HEK293 (cell line): Measurements from ENCODE around the gene ERI3.

Experiments
- CTCF ChIA-PET: fragments of 350-600 bp; formaldehyde crosslinking; extraction: SDS; loops from one replicate; lab custom pipeline; 2021; ENCODE audit warnings: antibody characterized with exemption; lab: Yijun Ruan, JAX
- POLR2A ChIA-PET: fragments of 300-600 bp; formaldehyde crosslinking; extraction: SDS; loops from one replicate; lab custom pipeline; 2020; ENCODE audit warnings: antibody characterized with exemption, inconsistent platforms; lab: Yijun Ruan, JAX
- H3K27ac ChIP-seq: fragments of 200-500 bp; sonication (Bioruptor generic); 2 replicates; pipeline ENCODE4 v1.5.1; 2014; ENCODE audit warnings: low read depth, low read length, control low read depth, inconsistent platforms; ENCODE audit errors: extremely low read depth
- H3K36me3 ChIP-seq, 2 experiments: fragments of 200-500 bp in 1 of 2; sonication (Bioruptor generic) in 1 of 2; 1 replicate in 1 of 2; 2 replicates in 1 of 2; pipeline ENCODE4 v1.5.1; 2014 to 2017; ENCODE audit warnings: inconsistent platforms in 2 of 2, low read length in 2 of 2; ENCODE audit not compliant: control insufficient read depth in 2 of 2, insufficient read depth in 1 of 2
- H3K4me1 ChIP-seq: fragments of 200-500 bp; sonication (Bioruptor generic); 2 replicates; pipeline ENCODE4 v1.5.1; 2014; ENCODE audit warnings: mild to moderate bottlenecking, low read length, inconsistent platforms; ENCODE audit not compliant: control insufficient read depth, insufficient read depth
- H3K4me3 ChIP-seq: 2 replicates; pipeline ENCODE4 v1.5.1; 2011; ENCODE audit warnings: low read depth, mild to moderate bottlenecking, control low read depth, low read length, moderate library complexity
- H3K9me3 ChIP-seq: fragments of 200-500 bp; sonication (Bioruptor generic); 2 replicates; pipeline ENCODE4 v1.5.1; 2014; ENCODE audit warnings: low read depth, low read length, inconsistent platforms; ENCODE audit not compliant: control insufficient read depth, insufficient read depth
- KLF10 ChIP-seq: fragments of 450-650 bp; IDR thresholded peaks from 2 replicates; pipeline ENCODE4 v1.5.1; 2018; ENCODE audit warnings: missing biosample characterization, mild to moderate bottlenecking, missing genetic modification characterization
- PRDM1 ChIP-seq: fragments of 450-650 bp; formaldehyde crosslinking; IDR thresholded peaks from 2 replicates; pipeline ENCODE4; 2016; ENCODE audit warnings: missing biosample characterization, missing genetic modification characterization
- SALL2 ChIP-seq: fragments of 450-650 bp; formaldehyde crosslinking; IDR thresholded peaks from 2 replicates; pipeline ENCODE4 v1.5.0; 2017; ENCODE audit warnings: missing biosample characterization, mild to moderate bottlenecking, missing genetic modification characterization, borderline replicate concordance
- SCRT2 ChIP-seq: fragments of 450-650 bp; formaldehyde crosslinking; IDR thresholded peaks from 2 replicates; pipeline ENCODE4 v1.5.1; 2016; ENCODE audit warnings: missing biosample characterization, missing genetic modification characterization
- SP2 ChIP-seq: fragments of 450-650 bp; formaldehyde crosslinking; IDR thresholded peaks from 2 replicates; pipeline ENCODE4 v1.5.1; 2016; ENCODE audit warnings: missing biosample characterization, missing genetic modification characterization
- ZBTB6 ChIP-seq: fragments of 450-650 bp; formaldehyde crosslinking; IDR thresholded peaks from 2 replicates; pipeline ENCODE4 v1.5.1; 2017; ENCODE audit warnings: missing biosample characterization, missing genetic modification characterization
- ZNF121 ChIP-seq: fragments of 450-650 bp; formaldehyde crosslinking; IDR thresholded peaks from 2 replicates; pipeline ENCODE4 v1.5.1; 2016; ENCODE audit warnings: missing biosample characterization, missing genetic modification characterization
- ZNF133 ChIP-seq: fragments of 450-650 bp; formaldehyde crosslinking; IDR thresholded peaks from 2 replicates; pipeline ENCODE4 v1.5.1; 2016; ENCODE audit warnings: missing biosample characterization, missing genetic modification characterization
- ZNF140 ChIP-seq: fragments of 450-650 bp; formaldehyde crosslinking; IDR thresholded peaks from 2 replicates; pipeline ENCODE4 v1.5.1; 2016; ENCODE audit warnings: missing biosample characterization, missing genetic modification characterization
- ZNF155 ChIP-seq: fragments of 450-650 bp; formaldehyde crosslinking; IDR thresholded peaks from 2 replicates; pipeline ENCODE4 v1.5.1; 2016; ENCODE audit warnings: missing biosample characterization, missing genetic modification characterization
- ZNF24 ChIP-seq: fragments of 450-650 bp; formaldehyde crosslinking; IDR thresholded peaks from 2 replicates; pipeline ENCODE4 v1.5.1; 2016; ENCODE audit warnings: missing biosample characterization, missing genetic modification characterization
- ZNF280C ChIP-seq: fragments of 450-650 bp; formaldehyde crosslinking; IDR thresholded peaks from 2 replicates; pipeline ENCODE4 v1.5.1; 2016; ENCODE audit warnings: missing biosample characterization, missing genetic modification characterization
- ZNF324 ChIP-seq: fragments of 450-650 bp; formaldehyde crosslinking; IDR thresholded peaks from 2 replicates; pipeline ENCODE4 v1.5.1; 2016; ENCODE audit warnings: missing biosample characterization, missing genetic modification characterization
- ZNF488 ChIP-seq: fragments of 450-650 bp; formaldehyde crosslinking; IDR thresholded peaks from 2 replicates; pipeline ENCODE4 v1.5.1; 2016; ENCODE audit warnings: missing biosample characterization, missing genetic modification characterization
- ZNF518A ChIP-seq: fragments of 450-650 bp; formaldehyde crosslinking; conservative IDR thresholded peaks from 2 replicates; pipeline ENCODE4 v1.5.1; 2016; ENCODE audit warnings: low read depth, missing biosample characterization, missing genetic modification characterization
- ZNF561 ChIP-seq: fragments of 450-650 bp; IDR thresholded peaks from 2 replicates; pipeline ENCODE4 v1.5.1; 2018; ENCODE audit warnings: missing biosample characterization, missing genetic modification characterization, borderline replicate concordance
- ZNF585B ChIP-seq: fragments of 450-650 bp; formaldehyde crosslinking; IDR thresholded peaks from 2 replicates; pipeline ENCODE4 v1.5.1; 2016; ENCODE audit warnings: missing biosample characterization, missing genetic modification characterization
- ZNF629 ChIP-seq: fragments of 450-650 bp; formaldehyde crosslinking; IDR thresholded peaks from 2 replicates; pipeline ENCODE4 v1.5.1; 2017; ENCODE audit warnings: missing biosample characterization, missing genetic modification characterization
- ZNF660 ChIP-seq: fragments of 450-650 bp; IDR thresholded peaks from 2 replicates; pipeline ENCODE4 v1.5.1; 2018; ENCODE audit warnings: missing biosample characterization, mild to moderate bottlenecking, missing genetic modification characterization
- ZNF76 ChIP-seq: fragments of 450-650 bp; formaldehyde crosslinking; IDR thresholded peaks from 2 replicates; pipeline ENCODE4; 2016; ENCODE audit warnings: low read depth, missing biosample characterization, missing genetic modification characterization, borderline replicate concordance
- ZNF843 ChIP-seq: fragments of 450-650 bp; formaldehyde crosslinking; IDR thresholded peaks from 2 replicates; pipeline ENCODE4 v1.5.1; 2016; ENCODE audit warnings: missing biosample characterization, missing genetic modification characterization
- ZSCAN23 ChIP-seq: fragments of 450-650 bp; formaldehyde crosslinking; IDR thresholded peaks from 2 replicates; pipeline ENCODE4 v1.5.1; 2016; ENCODE audit warnings: missing biosample characterization, missing genetic modification characterization

ERI3 gene

GRCh38 chr1:44323947-44324346 lies 31.1 kb downstream of the ERI3 start:
- no peak overlapping the region for H3K4me3 ChIP-seq
- POLR2A ChIA-PET: no interaction called here
- no peaks in the 10 kb centered on the region for H3K9me3 ChIP-seq
- TF ChIP-seq ZNF518A (tag by site-specific recombination) (no peak), ZNF324 (tag by site-specific recombination) (no peak), SALL2 (tag by site-specific recombination) (no peak), ZBTB6 (no peak), SP2 (tag by site-specific recombination) (no peak), ZNF629 (tag by site-specific recombination) (no peak), ZNF140 (tag by site-specific recombination) (no peak), SCRT2 (tag by site-specific recombination) (no peak), ZNF121 (tag by site-specific recombination) (no peak), ZNF843 (tag by site-specific recombination) (no peak)
- peaks cover 32% of the 10 kb centered on the region for H3K4me1 ChIP-seq
- CTCF ChIA-PET: no interaction called here
- no peak overlapping the region for H3K27ac ChIP-seq
- peaks cover 0 to 41% of the 10 kb centered on the region in 2 experiments; a peak in 1 of 3 replicates for H3K36me3 ChIP-seq

- Histone ChIP-seq H3K36me3 (peaks cover 3 to 55% of the 10 kb centered on the region in 2 experiments; a peak in 2 of 3 replicates), H3K9me3 (no peaks in the 10 kb centered on the region), H3K4me3 (no peak overlapping the region), H3K27ac (no peak overlapping the region), H3K4me1 (peaks cover 20% of the 10 kb centered on the region)
- no peak for TF ChIP-seq ZSCAN23
- TF ChIP-seq PRDM1: no peak
- TF ChIP-seq ZNF280C (tag by site-specific recombination): no peak
- TF ChIP-seq ZNF76 (tag by site-specific recombination): no peak
- TF ChIP-seq ZNF155 (tag by site-specific recombination): no peak
- no peak for TF ChIP-seq ZNF24 (tag by site-specific recombination)
- no peak for TF ChIP-seq KLF10
- no peak for TF ChIP-seq ZNF660
- TF ChIP-seq ZNF561 (tag by site-specific recombination): no peak
- TF ChIP-seq ZNF488 (tag by site-specific recombination): no peak
- TF ChIP-seq ZNF133 (tag by site-specific recombination): no peak
- no peak for TF ChIP-seq ZNF585B (tag by site-specific recombination)
- ChIA-PET CTCF (interaction anchor here (0.6 to 1.2 kb wide), 7 partner anchors 8 to 1129 kb away, joined by 3 to 5 read pairs (median 3); no protein-coding TSS in a partner anchor), POLR2A (no interaction called here)
These were observed 32.7 kb downstream of the ERI3 start for GRCh38 chr1:44322367-44322766.
